WTC11 (cell line): ENCODE measurements around the gene ZNF341. TPM values are rescaled to one million over a fixed set of nuclear protein-coding genes. Genes with fewer than 3 reads are reported as not detected.

Experiments
- CTCF ChIP-seq: fragments of 200-600 bp; IDR thresholded peaks from 2 replicates; pipeline ENCODE4 v1.8.0; 2022; ENCODE audit warnings: antibody characterized with exemption
- E2F1 ChIP-seq: sonication (generic); formaldehyde crosslinking; IDR thresholded peaks from 2 replicates; pipeline ENCODE4 v1.8.0; 2022; ENCODE audit warnings: mild to moderate bottlenecking, missing genetic modification reagents
- E2F5 ChIP-seq: sonication (generic); formaldehyde crosslinking; IDR thresholded peaks from 2 replicates; pipeline ENCODE4 v1.8.1; 2022; ENCODE audit warnings: mild to moderate bottlenecking, moderate library complexity, missing genetic modification reagents
- JAZF1 ChIP-seq: fragments of 250-450 bp; sonication (Bioruptor Pico); IDR thresholded peaks from 2 replicates; pipeline ENCODE4 v1.9.0; 2021; ENCODE audit warnings: moderate library complexity, mild to moderate bottlenecking, inconsistent platforms
- NFATC4 ChIP-seq: fragments of 250-450 bp; sonication (Bioruptor Pico); IDR thresholded peaks from 2 replicates; pipeline ENCODE4 v1.9.0; 2021; ENCODE audit warnings: mild to moderate bottlenecking
- NFE2L1 ChIP-seq: sonication (generic); formaldehyde crosslinking; IDR thresholded peaks from 2 replicates; pipeline ENCODE4 v1.8.1; 2023; ENCODE audit warnings: missing genetic modification reagents
- RELA ChIP-seq: sonication (generic); formaldehyde crosslinking; IDR thresholded peaks from 2 replicates; pipeline ENCODE4 v1.8.1; 2022; ENCODE audit warnings: missing genetic modification reagents, mild to moderate bottlenecking, borderline replicate concordance
- SOX15 ChIP-seq: fragments of 250-450 bp; sonication (Bioruptor Pico); IDR thresholded peaks from 2 replicates; pipeline ENCODE4 v1.9.0; 2021; ENCODE audit warnings: mild to moderate bottlenecking
- TP53 ChIP-seq: sonication (generic); formaldehyde crosslinking; IDR thresholded peaks from 2 replicates; pipeline ENCODE4 v1.8.1; 2023; ENCODE audit warnings: mild to moderate bottlenecking, missing genetic modification reagents
- ZNF138 ChIP-seq: sonication (generic); formaldehyde crosslinking; conservative IDR thresholded peaks from 2 replicates; pipeline ENCODE4 v1.8.1; 2022; ENCODE audit warnings: mild to moderate bottlenecking, moderate library complexity, missing genetic modification reagents
- total RNA-seq: library from RNA; stranded (reverse); gene quantifications from 3 replicates; pipeline ENCODE4 v1.2.3, GENCODE V29; 2021
- TF ChIP-seq, protein P1 (sequence below): fragments of 250-450 bp; sonication (Bioruptor Pico); IDR thresholded peaks from 2 replicates; pipeline ENCODE4 v2.1.2; 2022; ENCODE audit warnings: mild to moderate bottlenecking, moderate library complexity
- TF ChIP-seq, protein P2 (sequence below): sonication (generic); formaldehyde crosslinking; IDR thresholded peaks from 2 replicates; pipeline ENCODE4 v1.8.1; 2022; ENCODE audit warnings: missing genetic modification reagents, borderline replicate concordance
- TF ChIP-seq, protein P3 (sequence below): sonication (generic); formaldehyde crosslinking; IDR thresholded peaks from 2 replicates; pipeline ENCODE4 v1.8.0; 2023; ENCODE audit warnings: missing genetic modification reagents, mild to moderate bottlenecking, borderline replicate concordance
- TF ChIP-seq, protein P4 (sequence below): fragments of 250-450 bp; sonication (Bioruptor Pico); conservative IDR thresholded peaks from 2 replicates; pipeline ENCODE4 v1.9.0; 2021; ENCODE audit warnings: mild to moderate bottlenecking
- TF ChIP-seq, protein P5 (sequence below): fragments of 250-450 bp; sonication (Bioruptor Pico); IDR thresholded peaks from 2 replicates; pipeline ENCODE4 v1.9.0; 2021; ENCODE audit warnings: mild to moderate bottlenecking

Gene ZNF341
- total RNA-seq, 1 experiment from 2014 or later = 9.6 TPM

- TF ChIP-seq CTCF (no peak), E2F5 (CRISPR knock-in tag) (no peak), NFE2L1 (CRISPR knock-in tag) (no peak), JAZF1 (CRISPR knock-in tag) (no peak), RELA (CRISPR knock-in tag) (no peak), SOX15 (CRISPR knock-in tag) (no peak), NFATC4 (CRISPR knock-in tag) (no peak), ZNF138 (no peak), TP53 (CRISPR knock-in tag) (no peak), E2F1 (CRISPR knock-in tag) (no peak)
- TF ChIP-seq, protein P1, sequence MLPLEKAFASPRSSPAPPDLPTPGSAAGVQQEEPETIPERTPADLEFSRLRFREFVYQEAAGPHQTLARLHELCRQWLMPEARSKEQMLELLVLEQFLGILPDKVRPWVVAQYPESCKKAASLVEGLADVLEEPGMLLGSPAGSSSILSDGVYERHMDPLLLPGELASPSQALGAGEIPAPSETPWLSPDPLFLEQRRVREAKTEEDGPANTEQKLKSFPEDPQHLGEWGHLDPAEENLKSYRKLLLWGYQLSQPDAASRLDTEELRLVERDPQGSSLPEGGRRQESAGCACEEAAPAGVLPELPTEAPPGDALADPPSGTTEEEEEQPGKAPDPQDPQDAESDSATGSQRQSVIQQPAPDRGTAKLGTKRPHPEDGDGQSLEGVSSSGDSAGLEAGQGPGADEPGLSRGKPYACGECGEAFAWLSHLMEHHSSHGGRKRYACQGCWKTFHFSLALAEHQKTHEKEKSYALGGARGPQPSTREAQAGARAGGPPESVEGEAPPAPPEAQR = no peak
- TF ChIP-seq, protein P2, sequence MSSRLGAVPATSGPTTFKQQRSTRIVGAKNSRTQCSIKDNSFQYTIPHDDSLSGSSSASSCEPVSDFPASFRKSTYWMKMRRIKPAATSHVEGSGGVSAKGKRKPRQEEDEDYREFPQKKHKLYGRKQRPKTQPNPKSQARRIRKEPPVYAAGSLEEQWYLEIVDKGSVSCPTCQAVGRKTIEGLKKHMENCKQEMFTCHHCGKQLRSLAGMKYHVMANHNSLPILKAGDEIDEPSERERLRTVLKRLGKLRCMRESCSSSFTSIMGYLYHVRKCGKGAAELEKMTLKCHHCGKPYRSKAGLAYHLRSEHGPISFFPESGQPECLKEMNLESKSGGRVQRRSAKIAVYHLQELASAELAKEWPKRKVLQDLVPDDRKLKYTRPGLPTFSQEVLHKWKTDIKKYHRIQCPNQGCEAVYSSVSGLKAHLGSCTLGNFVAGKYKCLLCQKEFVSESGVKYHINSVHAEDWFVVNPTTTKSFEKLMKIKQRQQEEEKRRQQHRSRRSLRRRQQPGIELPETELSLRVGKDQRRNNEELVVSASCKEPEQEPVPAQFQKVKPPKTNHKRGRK (CRISPR knock-in tag) = no peak
- TF ChIP-seq, protein P3, sequence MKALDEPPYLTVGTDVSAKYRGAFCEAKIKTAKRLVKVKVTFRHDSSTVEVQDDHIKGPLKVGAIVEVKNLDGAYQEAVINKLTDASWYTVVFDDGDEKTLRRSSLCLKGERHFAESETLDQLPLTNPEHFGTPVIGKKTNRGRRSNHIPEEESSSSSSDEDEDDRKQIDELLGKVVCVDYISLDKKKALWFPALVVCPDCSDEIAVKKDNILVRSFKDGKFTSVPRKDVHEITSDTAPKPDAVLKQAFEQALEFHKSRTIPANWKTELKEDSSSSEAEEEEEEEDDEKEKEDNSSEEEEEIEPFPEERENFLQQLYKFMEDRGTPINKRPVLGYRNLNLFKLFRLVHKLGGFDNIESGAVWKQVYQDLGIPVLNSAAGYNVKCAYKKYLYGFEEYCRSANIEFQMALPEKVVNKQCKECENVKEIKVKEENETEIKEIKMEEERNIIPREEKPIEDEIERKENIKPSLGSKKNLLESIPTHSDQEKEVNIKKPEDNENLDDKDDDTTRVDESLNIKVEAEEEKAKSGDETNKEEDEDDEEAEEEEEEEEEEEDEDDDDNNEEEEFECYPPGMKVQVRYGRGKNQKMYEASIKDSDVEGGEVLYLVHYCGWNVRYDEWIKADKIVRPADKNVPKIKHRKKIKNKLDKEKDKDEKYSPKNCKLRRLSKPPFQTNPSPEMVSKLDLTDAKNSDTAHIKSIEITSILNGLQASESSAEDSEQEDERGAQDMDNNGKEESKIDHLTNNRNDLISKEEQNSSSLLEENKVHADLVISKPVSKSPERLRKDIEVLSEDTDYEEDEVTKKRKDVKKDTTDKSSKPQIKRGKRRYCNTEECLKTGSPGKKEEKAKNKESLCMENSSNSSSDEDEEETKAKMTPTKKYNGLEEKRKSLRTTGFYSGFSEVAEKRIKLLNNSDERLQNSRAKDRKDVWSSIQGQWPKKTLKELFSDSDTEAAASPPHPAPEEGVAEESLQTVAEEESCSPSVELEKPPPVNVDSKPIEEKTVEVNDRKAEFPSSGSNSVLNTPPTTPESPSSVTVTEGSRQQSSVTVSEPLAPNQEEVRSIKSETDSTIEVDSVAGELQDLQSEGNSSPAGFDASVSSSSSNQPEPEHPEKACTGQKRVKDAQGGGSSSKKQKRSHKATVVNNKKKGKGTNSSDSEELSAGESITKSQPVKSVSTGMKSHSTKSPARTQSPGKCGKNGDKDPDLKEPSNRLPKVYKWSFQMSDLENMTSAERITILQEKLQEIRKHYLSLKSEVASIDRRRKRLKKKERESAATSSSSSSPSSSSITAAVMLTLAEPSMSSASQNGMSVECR (CRISPR knock-in tag) = no peak
- TF ChIP-seq, protein P4, sequence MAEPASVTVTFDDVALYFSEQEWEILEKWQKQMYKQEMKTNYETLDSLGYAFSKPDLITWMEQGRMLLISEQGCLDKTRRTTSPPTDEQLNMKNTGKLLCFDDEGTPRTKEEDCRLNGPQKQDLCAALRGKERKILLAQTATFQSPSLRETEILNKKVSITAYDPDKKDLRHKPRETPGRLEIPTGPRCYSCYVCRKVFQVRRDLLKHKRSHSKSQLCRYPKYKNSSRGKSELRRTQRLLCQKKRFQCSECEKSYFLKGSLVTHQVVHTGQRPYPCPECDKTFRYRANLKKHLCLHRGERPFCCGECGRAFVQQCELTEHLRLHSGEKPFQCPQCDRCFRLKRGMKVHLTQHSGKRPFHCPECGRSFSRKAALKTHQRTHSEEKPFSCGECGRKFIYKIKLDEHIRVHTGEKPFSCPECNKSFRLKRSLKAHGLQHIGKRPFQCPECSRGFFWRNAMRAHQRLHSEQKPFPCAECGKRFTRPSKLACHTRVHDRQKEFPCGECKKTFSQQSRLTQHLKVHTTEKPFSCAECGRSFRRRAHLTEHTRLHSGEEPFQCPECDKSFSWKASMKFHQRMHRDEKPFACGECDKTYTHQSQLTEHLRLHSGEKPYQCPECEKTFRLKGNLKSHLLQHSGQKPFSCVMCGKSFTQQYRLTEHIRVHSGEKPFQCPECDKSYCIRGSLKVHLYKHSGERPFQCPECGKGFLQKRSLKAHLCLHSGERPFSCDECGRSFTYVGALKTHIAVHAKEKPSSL (CRISPR knock-in tag) = no peak
- TF ChIP-seq, protein P5, sequence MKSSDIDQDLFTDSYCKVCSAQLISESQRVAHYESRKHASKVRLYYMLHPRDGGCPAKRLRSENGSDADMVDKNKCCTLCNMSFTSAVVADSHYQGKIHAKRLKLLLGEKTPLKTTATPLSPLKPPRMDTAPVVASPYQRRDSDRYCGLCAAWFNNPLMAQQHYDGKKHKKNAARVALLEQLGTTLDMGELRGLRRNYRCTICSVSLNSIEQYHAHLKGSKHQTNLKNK (CRISPR knock-in tag) = no peak
Observed at GRCh38 chr20:33707668-33708067, 24.1 kb upstream of the ZNF341 start (continued).
